ENCODE data around the gene PCDHA6.
"Not testable (repeated sequence)": the region's sequence is repeated elsewhere in the genome, so short reads cannot be mapped to it uniquely, and the experiment has no call there.

Gene PCDHA6

DNA sequence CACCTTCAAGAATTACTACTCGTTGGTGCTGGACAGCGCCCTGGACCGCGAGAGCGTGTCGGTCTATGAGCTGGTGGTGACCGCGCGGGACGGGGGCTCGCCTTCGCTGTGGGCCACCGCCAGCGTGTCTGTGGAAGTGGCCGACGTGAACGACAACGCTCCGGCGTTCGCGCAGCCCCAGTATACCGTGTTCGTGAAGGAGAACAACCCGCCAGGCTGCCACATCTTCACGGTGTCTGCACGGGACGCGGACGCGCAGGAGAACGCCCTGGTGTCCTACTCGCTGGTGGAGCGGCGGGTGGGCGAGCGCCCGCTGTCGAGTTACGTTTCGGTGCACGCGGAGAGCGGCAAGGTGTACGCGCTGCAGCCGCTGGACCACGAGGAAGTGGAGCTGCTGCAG is 4.8 kb upstream of the PCDHA6 start:
- DNase-seq: not testable (repeated sequence)

DNA sequence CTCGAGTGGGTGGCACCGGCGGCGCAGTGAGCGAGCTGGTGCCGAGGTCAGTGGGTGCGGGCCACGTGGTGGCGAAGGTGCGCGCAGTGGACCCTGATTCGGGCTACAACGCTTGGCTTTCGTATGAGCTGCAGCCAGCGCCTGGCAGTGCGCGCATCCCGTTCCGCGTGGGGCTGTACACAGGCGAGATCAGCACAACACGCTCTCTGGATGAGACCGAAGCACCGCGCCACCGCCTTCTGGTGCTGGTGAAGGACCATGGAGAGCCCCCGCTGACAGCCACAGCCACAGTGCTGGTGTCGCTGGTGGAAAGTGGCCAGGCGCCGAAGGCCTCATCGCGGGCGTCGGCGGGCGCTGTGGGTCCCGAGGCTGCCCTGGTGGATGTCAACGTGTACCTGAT is 4.3 kb upstream of the PCDHA6 start:
- DNase-seq: no peak

GRCh38 chr5:140828362-140828737 is 590 bp downstream of the PCDHA6 start:
- no peak for DNase-seq

- DNase-seq: not testable (repeated sequence)
Measured at GRCh38 chr5:140829511-140830501, 2.0 kb downstream of the PCDHA6 start.

DNA sequence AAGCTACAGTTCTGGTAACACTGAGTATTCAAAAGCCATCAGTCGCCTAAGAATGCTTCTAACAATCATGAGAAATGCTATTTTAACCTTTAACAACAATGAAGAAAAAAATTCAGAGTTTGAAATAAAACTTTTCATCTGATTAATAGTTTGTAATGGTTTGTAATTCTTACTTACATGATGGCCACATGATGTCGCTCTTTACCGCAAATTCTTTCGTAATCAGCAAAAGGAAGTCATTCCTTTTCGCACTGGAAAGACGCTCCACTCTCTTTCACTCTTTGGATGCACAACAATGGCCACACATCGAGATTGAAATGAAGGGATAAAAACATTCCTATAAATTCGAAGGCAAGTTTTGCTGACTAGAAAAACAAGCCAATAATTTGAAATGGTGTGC is 6.2 kb downstream of the PCDHA6 start, which contains the start of gene PCDHA7:
Gene PCDHA7 (plus strand): TSS at position 277 of the 400 bp plus-strand sequence. CDS start 115 bp downstream, at position 392.
- DNase-seq: no peak

- DNase-seq: not testable (repeated sequence)
Measured at GRCh38 chr5:140834439-140835008, 6.8 kb downstream of the PCDHA6 start.

DNA sequence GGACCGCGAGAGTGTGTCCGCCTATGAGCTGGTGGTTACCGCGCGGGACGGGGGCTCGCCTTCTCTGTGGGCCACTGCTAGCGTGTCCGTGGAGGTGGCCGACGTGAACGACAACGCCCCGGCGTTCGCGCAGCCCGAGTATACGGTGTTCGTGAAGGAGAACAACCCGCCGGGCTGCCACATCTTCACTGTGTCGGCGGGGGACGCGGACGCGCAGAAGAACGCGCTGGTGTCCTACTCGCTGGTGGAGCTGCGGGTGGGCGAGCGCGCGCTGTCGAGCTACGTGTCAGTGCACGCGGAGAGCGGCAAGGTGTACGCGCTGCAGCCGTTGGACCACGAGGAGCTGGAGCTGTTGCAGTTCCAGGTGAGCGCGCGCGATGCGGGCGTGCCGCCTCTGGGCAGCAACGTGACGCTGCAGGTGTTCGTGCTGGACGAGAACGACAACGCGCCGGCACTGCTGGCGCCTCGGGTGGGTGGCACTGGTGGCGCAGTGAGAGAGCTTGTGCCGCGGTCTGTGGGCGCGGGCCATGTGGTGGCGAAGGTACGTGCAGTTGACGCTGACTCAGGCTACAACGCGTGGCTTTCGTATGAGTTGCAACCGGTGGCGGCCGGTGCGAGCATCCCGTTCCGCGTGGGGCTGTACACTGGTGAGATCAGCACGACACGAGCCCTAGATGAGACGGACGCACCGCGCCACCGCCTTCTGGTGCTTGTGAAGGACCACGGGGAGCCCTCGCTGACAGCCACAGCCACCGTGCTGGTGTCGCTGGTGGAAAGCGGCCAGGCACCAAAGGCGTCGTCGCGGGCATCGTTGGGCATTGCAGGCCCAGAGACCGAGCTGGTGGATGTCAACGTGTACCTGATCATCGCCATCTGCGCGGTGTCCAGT is 8.1 kb downstream of the PCDHA6 start:
- no peak for DNase-seq

GRCh38 chr5:140840978-140841962 is 13.5 kb downstream of the PCDHA6 start, which contains the start of gene PCDHA8:
TSS of gene PCDHA8 (plus strand) at chr5:140841187. CDS start at chr5:140841322, 135 bp downstream.
- DNase-seq: peak; percentile 2

DNA sequence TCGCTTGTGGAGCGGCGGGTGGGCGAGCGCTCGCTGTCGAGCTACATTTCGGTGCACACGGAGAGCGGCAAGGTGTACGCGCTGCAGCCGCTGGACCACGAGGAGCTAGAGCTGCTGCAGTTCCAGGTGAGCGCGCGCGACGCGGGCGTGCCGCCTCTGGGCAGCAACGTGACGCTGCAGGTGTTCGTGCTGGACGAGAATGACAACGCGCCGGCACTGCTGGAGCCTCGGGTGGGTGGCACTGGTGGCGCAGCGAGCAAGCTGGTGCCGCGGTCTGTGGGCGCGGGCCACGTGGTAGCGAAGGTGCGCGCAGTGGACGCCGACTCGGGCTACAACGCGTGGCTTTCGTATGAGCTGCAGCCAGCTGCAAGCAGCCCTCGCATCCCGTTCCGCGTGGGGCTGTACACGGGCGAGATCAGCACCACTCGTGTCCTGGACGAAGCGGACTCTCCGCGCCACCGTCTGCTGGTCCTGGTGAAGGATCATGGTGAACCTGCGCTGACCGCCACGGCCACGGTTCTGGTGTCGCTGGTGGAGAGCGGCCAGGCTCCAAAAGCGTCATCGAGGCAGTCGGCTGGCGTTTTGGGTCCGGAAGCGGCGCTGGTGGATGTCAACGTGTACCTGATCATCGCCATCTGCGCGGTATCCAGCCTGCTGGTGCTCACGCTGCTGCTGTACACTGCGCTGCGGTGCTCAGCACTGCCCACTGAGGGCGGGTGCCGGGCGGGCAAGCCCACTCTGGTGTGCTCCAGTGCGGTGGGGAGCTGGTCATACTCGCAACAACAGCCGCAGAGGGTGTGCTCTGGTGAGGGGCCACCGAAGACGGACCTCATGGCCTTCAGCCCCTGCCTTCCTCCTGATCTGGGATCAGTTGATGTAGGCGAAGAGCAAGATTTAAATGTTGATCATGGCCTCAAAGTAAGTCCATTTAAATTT is 15.3 kb downstream of the PCDHA6 start:
- DNase-seq: no peak

- DNase-seq: not testable (repeated sequence)
Measured at GRCh38 chr5:140848139-140849102, 20.7 kb downstream of the PCDHA6 start, which contains the start of gene PCDHA9. TSS of gene PCDHA9 (plus strand) at chr5:140848382. CDS start at chr5:140848496, 114 bp downstream.

DNA sequence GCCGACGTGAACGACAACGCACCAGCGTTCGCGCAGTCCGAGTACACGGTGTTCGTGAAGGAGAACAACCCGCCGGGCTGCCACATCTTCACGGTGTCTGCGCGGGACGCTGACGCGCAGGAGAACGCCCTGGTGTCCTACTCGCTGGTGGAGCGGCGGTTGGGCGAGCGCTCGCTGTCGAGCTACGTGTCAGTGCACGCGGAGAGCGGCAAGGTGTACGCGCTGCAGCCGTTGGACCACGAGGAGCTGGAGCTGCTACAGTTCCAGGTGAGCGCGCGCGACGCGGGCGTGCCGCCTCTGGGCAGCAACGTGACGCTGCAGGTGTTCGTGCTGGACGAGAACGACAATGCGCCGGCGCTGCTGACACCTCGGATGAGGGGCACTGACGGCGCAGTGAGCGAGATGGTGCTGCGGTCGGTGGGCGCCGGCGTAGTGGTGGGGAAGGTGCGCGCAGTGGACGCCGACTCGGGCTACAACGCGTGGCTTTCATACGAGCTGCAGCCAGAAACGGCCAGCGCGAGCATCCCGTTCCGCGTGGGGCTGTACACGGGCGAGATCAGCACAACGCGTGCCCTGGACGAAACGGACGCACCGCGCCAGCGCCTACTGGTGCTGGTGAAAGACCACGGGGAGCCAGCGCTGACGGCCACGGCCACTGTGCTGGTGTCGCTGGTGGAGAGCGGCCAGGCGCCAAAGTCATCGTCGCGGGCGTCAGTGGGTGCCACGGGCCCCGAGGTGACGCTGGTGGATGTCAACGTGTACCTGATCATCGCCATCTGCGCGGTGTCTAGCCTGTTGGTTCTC is 22.3 kb downstream of the PCDHA6 start:
- not testable (repeated sequence) for DNase-seq

- DNase-seq: no peak
Measured at GRCh38 chr5:140855772-140856674, 28.3 kb downstream of the PCDHA6 start, which contains the start of gene PCDHA10. TSS of gene PCDHA10 (plus strand) at chr5:140855897. CDS start at chr5:140856049, 152 bp downstream.

DNA sequence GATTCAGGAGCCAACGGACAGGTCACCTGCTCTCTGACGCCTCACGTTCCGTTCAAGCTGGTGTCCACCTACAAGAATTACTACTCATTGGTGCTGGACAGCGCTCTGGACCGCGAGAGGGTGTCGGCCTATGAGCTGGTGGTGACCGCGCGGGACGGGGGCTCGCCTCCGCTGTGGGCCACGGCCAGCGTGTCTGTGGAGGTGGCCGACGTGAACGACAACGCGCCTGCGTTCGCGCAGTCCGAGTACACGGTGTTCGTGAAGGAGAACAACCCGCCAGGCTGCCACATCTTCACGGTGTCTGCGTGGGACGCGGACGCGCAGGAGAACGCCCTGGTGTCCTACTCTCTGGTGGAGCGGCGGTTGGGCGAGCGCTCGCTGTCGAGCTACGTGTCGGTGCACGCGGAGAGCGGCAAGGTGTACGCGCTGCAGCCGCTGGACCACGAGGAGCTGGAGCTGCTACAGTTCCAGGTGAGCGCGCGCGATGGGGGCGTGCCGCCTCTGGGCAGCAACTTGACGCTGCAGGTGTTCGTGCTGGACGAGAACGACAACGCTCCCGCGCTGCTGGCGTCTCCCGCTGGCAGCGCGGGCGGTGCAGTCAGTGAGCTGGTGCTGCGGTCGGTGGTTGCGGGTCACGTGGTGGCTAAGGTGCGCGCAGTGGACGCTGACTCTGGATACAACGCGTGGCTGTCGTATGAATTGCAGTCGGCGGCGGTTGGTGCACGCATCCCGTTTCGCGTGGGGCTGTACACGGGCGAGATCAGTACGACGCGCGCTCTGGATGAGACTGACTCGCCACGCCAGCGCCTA is 29.6 kb downstream of the PCDHA6 start:
- DNase-seq: no peak

- DNase-seq: no peak
Measured at GRCh38 chr5:140857987-140858240, 30.2 kb downstream of the PCDHA6 start.

DNA sequence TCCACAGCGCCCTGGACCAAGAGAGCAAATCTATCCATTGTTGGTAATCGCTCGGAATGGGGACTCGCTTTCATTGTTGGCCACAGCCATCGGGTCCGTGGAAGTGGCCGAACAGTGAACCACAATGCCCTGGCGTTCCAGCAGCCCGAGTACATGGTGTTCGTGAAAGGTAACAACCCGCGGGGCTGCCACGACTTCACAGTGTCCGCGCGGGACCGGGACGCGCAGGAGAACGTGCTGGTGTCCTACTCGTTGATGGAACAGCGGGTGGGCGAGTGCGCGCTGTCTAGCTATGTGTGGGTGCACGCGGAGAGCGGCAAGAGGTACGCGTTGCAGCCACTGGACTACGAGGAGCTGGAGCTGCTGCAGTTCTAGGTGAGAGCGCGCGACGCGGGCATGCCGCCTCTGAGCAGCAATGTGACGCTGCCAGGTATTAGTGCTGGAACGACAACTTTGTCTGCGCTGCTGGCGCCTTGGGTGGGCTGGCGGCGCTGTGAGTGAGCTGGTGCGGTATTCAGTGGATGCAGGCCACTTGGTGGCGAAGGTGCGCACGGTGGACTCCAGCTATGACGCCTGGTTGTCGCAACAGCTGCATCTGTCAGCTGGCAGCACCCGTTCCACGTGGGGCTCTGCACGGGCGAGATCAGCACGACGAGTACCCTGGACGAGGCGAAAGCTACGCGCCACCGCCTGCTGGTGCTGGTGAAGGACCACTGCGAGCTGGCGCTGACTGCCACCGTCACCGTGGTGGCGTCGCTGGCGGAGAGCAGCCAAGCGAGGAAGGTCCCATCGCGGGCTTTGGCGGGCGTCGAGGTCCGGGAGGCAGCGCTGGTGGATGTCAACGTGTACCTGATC is 34.9 kb downstream of the PCDHA6 start:
- DNase-seq: no peak

Measured in activated CD4-positive, alpha-beta T cell treated with anti-CD3 and anti-CD28 coated beads, Interleukin-2, amount 50 U/mL, for 16 hours (primary cell).